Colon (tissue), 2 donors: ENCODE measurements around the gene RIN3.
"Not testable (repeated sequence)": the region's sequence is repeated elsewhere in the genome, so short reads cannot be mapped to it uniquely, and the experiment has no call there.

Source experiments
- FAIRE-seq: peaks from 2 replicates; lab custom pipeline; 2012; peaks lifted over from hg19 to GRCh38; lab: Jason Lieb, UNC
- donor health status: control.
- donor health status: control.

The RIN3 gene

GRCh38 chr14:92531106-92531873 is 17.7 kb downstream of the RIN3 start:
- no peak for FAIRE-seq

DNA sequence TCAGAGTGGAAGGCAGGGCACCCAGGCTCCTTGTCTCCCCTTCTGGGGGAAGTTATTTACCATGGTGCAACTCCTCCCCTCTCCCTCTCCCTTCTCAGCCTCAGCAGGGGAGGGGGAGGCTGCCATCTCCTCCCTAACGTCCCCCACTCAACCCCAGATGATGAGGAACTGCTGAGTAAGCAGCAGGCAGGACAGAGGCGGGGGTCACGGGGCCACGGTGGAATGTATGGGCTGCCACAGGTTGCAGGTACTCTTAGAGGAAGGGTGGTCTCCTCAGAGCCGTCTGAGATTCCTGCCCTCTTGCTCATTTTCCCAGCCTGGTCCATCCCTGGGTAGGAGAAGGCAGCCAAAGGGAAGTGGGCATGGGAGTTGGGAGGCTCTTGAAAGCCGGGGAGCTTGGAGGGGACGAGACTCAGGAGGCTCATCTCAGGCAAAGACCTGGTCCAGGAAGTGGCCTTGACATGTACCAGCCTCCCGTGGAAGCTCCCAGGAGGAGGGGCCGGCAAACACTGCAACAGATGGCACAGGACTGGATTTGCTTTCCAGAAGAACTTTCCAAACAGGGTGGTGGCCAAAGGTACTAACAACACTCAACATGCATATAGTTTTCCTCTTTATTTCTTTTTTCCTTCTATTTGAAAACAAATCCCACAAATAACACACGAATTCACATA is 19.0 kb downstream of the RIN3 start:
- no peak for FAIRE-seq

- no peak for FAIRE-seq
Measured at GRCh38 chr14:92534932-92535643, 21.5 kb downstream of the RIN3 start.

- FAIRE-seq, result not testable (repeated sequence)
Measured at GRCh38 chr14:92536231-92536630, 22.6 kb downstream of the RIN3 start.

GRCh38 chr14:92538412-92538985 is 24.9 kb downstream of the RIN3 start:
- no peak for FAIRE-seq

DNA sequence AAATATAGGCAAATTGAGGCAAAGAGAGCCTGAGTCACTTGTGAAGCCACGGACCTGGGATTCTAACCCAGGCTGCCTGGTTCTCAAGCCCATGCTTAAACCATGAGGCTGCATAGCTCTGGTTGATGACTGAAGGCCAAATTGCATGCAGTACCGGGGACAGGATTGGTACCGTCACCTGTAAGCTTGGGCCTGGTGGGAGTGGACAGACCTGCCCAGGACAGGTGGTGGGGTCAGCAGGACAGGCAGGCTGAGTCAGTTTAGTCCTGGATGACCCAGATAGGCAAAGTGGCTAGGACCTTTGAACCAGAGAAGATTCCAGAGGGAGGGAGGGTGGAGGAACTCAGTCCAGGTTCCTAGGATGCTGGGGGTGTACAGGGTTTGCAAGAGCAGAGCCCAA is 25.8 kb downstream of the RIN3 start:
- FAIRE-seq, result no peak

GRCh38 chr14:92539875-92540274 is 26.3 kb downstream of the RIN3 start:
- FAIRE-seq, result no peak

DNA sequence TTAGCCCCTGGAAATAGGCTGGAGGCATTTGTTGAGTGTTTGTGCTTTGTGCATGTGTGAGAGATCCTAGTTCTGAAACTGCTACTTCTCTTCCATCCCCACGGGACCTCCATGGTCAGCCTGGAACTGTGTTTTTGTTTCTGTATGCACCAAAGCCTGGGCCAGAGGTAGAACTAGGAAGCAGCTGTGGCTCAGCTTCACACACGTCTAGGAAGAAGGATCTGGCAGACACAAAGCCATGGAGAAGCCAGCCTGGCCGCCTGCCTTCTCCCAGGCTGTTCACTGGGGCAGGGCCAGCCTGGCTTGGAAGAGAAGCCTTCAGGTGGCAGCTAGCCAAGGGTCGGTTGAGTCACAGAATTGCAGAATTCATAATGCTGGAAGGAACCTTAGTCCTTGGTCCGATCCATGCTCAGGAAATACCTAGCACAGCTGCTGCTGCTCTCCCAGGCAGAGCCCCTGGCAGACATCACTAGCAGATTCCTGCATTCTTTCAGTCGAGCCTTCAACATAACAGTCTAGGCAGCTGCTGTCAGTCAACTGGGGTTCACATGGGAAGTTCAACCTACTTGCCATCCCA is 27.0 kb downstream of the RIN3 start:
- FAIRE-seq, result no peak

- no peak for FAIRE-seq
Measured at GRCh38 chr14:92542766-92543554, 29.4 kb downstream of the RIN3 start.

DNA sequence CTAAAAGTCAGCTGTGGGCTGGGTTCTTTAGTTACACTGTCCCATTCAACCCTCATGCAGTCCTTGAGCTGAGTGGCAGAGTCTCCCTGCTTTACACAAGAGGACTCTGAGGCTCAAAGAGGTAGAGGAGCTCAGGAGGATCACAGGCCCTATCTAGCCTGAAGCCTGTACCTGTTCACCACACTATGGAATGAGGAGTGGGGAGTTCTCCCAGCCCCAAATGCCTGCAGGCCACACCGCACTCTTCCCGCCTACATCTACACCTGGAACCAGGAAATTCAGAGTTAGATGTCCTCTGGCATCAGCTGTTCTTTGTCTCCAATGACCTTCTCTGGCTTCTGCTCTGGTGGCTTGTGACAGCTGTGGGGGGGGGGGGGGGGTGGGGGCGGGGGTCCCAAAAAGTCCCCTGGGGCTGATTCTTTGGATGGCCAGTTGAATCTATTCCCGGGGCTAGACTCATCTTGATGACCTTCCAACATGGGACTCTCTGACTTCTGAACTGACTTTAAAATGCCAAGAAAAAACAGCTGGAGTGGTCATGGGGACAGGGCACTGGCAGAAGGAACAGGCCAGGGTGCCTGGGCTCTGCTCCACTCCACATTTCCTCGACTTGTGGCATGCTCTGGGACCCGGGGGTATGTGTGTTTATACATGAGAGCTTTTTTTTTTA is 30.6 kb downstream of the RIN3 start:
- no peak for FAIRE-seq

GRCh38 chr14:92546347-92547053 is 32.9 kb downstream of the RIN3 start:
- FAIRE-seq, result no peak

- FAIRE-seq, result no peak
Measured at GRCh38 chr14:92549105-92549858, 35.7 kb downstream of the RIN3 start.

DNA sequence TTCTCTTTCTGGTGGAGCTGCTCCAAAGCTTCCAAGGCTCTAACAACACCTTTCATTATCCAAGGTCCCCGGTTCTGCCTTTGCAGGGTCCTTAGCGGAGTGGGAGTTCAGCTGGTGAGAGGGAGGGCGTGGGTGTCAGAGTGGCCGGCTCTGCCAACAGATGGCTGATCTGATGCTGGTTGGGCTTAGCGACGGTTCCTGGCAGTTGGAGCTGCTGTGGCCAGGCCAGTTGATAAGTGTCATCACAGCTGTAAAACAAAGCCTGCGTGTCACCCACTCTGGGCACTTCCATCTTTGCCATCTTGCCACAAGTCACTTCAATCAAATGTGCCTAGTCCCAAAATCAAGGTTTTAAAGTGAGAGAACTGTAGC is 36.3 kb downstream of the RIN3 start:
- no peak for FAIRE-seq

GRCh38 chr14:92551044-92551841 is 37.7 kb downstream of the RIN3 start:
- FAIRE-seq, result no peak

GRCh38 chr14:92552066-92552465 is 38.5 kb downstream of the RIN3 start:
- FAIRE-seq, result no peak

GRCh38 chr14:92553438-92553837 is 39.9 kb downstream of the RIN3 start:
- FAIRE-seq, result no peak

DNA sequence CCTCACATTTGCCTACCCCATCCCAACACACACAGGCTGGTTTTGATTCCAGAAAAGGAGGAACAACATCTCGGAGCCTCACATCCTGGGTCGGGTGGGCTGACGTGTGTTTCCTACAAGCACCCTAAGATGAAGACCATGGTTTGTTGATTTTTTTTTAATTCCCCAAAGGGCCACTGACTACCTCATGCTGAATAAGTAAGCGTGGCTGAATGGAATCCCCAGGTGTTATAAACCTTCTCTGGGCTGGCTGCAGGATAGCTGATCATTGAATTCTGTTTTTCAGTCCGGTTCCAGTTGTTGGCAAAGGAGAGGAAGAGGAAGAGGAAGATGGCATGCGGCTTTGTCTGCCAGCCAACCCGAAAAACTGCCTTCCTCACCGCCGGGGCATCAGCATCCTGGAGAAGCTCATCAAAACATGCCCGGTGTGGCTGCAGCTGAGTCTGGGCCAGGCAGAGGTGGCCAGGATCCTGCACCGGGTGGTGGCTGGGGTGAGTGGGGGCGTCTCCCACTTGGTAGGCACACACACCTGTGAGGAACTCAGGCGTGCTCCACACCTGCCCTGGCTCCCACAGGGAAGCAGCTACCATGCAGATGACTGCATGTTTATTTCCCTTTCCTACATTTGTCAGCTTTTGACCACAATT is 42.0 kb downstream of the RIN3 start:
- no peak for FAIRE-seq

GRCh38 chr14:92556255-92556741 is 42.7 kb downstream of the RIN3 start:
- FAIRE-seq, result no peak
